Measurements from ENCODE around the gene ECI1.

Gene ECI1

GRCh38 chr16:2234813-2235170, 16.6 kb downstream of the ECI1 start:
- no peak overlapping the region for H3K27ac ChIP-seq
- TF ChIP-seq ZFX (IDR thresholded peaks at IDR 0.05), result no peak
- TF ChIP-seq CTCF (conservative IDR thresholded peaks at IDR 0.05), result no peak

- TF ChIP-seq CTCF (conservative IDR thresholded peaks at IDR 0.05) (no peak), ZFX (IDR thresholded peaks at IDR 0.05) (no peak)
- H3K27ac ChIP-seq, result no peak overlapping the region
Measured at GRCh38 chr16:2233872-2234812, 17.2 kb downstream of the ECI1 start.

GRCh38 chr16:2233046-2233775, 18.2 kb downstream of the ECI1 start:
- no peak for TF ChIP-seq CTCF (conservative IDR thresholded peaks at IDR 0.05)
- TF ChIP-seq ZFX (IDR thresholded peaks at IDR 0.05), result no peak
- no peak overlapping the region for H3K27ac ChIP-seq

- H3K27ac ChIP-seq, result no peak overlapping the region
- TF ChIP-seq ZFX (IDR thresholded peaks at IDR 0.05) (no peak), CTCF (conservative IDR thresholded peaks at IDR 0.05) (no peak)
Measured at GRCh38 chr16:2232094-2232990, 19.0 kb downstream of the ECI1 start.

GRCh38 chr16:2231016-2231931, 20.1 kb downstream of the ECI1 start:
- no peak overlapping the region for H3K27ac ChIP-seq
- TF ChIP-seq CTCF (conservative IDR thresholded peaks at IDR 0.05) (no peak), ZFX (IDR thresholded peaks at IDR 0.05) (no peak)

GRCh38 chr16:2230376-2230775, 21.0 kb downstream of the ECI1 start:
- H3K27ac ChIP-seq, result no peak overlapping the region
- TF ChIP-seq CTCF (conservative IDR thresholded peaks at IDR 0.05), result no peak
- no peak for TF ChIP-seq ZFX (IDR thresholded peaks at IDR 0.05)
